ENCODE data around the gene TFG. TPM values are rescaled to one million over a fixed set of nuclear protein-coding genes. Genes with fewer than 3 reads are reported as not detected.
A peak's percentile ranks its signal among the peaks of the same experiment; 100 is the strongest.
"Not testable (repeated sequence)": the region's sequence is repeated elsewhere in the genome, so short reads cannot be mapped to it uniquely, and the experiment has no call there.

Gene TFG
- total and polyA plus RNA-seq, 9 of the 15 experiments (the other 6 are each of a cell fraction or from before 2014, with no cell fraction given), result 31.8 to 143 (median 57.8) TPM

DNA sequence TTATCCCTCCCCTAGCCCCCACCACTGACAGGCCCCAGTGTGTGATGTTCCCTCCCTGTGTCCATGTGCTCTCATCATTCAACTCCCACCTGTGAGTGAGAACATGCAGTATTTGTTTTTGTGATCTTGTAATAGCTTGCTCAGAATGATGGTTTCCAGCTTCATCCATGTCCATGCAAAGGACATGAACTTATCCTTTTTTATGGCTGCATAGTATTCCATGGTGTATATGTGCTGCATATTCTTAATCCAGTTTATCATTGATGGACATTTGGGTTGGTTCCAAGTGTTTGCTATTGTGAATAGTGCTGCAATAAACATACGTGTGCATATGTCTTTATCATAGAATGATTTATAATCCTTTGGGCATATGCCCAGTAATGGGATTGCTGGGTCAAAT lies 42.0 kb upstream of the TFG start:
- TF ChIP-seq BCOR (IDR thresholded peaks at IDR 0.05) (peak; percentile 52), ZNF146 (CRISPR knock-in tag; IDR thresholded peaks at IDR 0.05; ENCODE audit: unreplicated experiment) (peak; percentile 70), KDM1A (IDR thresholded peaks at IDR 0.05) (peak; percentile 10 to 20; a peak in 2 of 4 replicates)
- H3K36me3 ChIP-seq (ENCODE audit: control insufficient read depth, insufficient read depth, low read length); CTCF ChIA-PET (ENCODE audit: low intra/inter-chr PET ratio); DNase-seq (ENCODE audit: extremely low read depth in 1 of 4, low spot score in 3 of 4); BruUV-seq (replicated peaks); H3K4me2 ChIP-seq (ENCODE audit: insufficient read depth, low read length); H3K27ac ChIP-seq (ENCODE audit: extremely low read depth, low read depth, low read length); H2AFZ ChIP-seq (ENCODE audit: low read depth, low read length); H4K20me1 ChIP-seq (replicated peaks; ENCODE audit: control insufficient read depth, insufficient read depth, low read length); ATAC-seq; FAIRE-seq; H3K9me1 ChIP-seq (ENCODE audit: control insufficient read depth, insufficient read depth, low read length); in situ Hi-C loops (cut with MboI); H3K9ac ChIP-seq (ENCODE audit: insufficient read depth in 1 of 2, low read depth in 2 of 2, low read length in 2 of 2); H3K27me3 ChIP-seq (ENCODE audit: control insufficient read depth in 2 of 2, insufficient read depth in 2 of 2, low read length in 2 of 2); H3K9me3 ChIP-seq (replicated peaks; ENCODE audit: control insufficient read depth, insufficient read depth, low read depth, low read length); H3K4me3 ChIP-seq; POLR2A ChIA-PET; H3K79me2 ChIP-seq (ENCODE audit: control insufficient read depth, insufficient read depth, low read length); H3K4me1 ChIP-seq (replicated peaks in 1 of 2; ENCODE audit: control insufficient read depth in 2 of 2, insufficient read depth in 2 of 2, low read length in 2 of 2): not testable (repeated sequence)
- intact Hi-C loops (cut with micrococcal nuclease), result loop anchor here (5.0 kb wide), 1 partner anchor 40 kb away; the partner anchor contains the start of gene TFG
- no CpG with 5 or more reads among the region's 1 CpG for WGBS (ENCODE audit: insufficient coverage, low coverage, missing lambda C conversion rate)

DNA sequence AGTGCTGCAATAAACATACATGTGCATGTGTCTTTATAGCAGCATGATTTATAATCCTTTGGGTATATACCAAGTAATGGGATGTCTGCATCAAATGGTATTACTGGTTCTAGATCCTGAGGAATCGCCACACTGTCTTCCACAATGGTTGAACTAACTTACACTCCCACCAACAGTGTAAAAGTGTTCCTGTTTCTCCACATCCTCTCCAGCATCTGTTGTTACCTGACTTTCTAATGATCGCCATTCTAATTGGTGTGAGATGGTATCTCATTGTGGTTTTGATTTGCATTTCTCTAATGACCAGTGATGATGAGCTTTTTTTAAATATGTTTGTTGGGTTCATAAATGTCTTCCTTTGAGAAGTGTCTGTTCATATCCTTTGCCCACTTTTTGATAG lies 38.3 kb upstream of the TFG start:
- H3K36me3 ChIP-seq (ENCODE audit: control insufficient read depth, insufficient read depth, low read length); intact Hi-C loops (cut with micrococcal nuclease); H3K27ac ChIP-seq (ENCODE audit: extremely low read depth, low read depth, low read length); ATAC-seq; H3K4me3 ChIP-seq; H3K9me3 ChIP-seq (replicated peaks; ENCODE audit: control insufficient read depth, insufficient read depth, low read depth, low read length); H3K9ac ChIP-seq (ENCODE audit: insufficient read depth in 1 of 2, low read depth in 2 of 2, low read length in 2 of 2); H2AFZ ChIP-seq (ENCODE audit: low read depth, low read length); in situ Hi-C loops (cut with MboI); H3K79me2 ChIP-seq (ENCODE audit: control insufficient read depth, insufficient read depth, low read length); FAIRE-seq; H3K4me1 ChIP-seq (replicated peaks in 1 of 2; ENCODE audit: control insufficient read depth in 2 of 2, insufficient read depth in 2 of 2, low read length in 2 of 2); CTCF ChIA-PET (ENCODE audit: low intra/inter-chr PET ratio); H3K27me3 ChIP-seq (ENCODE audit: control insufficient read depth in 2 of 2, insufficient read depth in 2 of 2, low read length in 2 of 2); DNase-seq (ENCODE audit: extremely low read depth in 1 of 4, low spot score in 3 of 4); H3K9me1 ChIP-seq (ENCODE audit: control insufficient read depth, insufficient read depth, low read length); H3K4me2 ChIP-seq (ENCODE audit: insufficient read depth, low read length); BruUV-seq (replicated peaks); H4K20me1 ChIP-seq (replicated peaks; ENCODE audit: control insufficient read depth, insufficient read depth, low read length); POLR2A ChIA-PET: not testable (repeated sequence)
- 44% methylated on average over 2 of the region's 2 CpGs for WGBS (ENCODE audit: insufficient coverage, low coverage, missing lambda C conversion rate)
- TF ChIP-seq ZNF184 (CRISPR knock-in tag; IDR thresholded peaks at IDR 0.05), result peak; percentile 92
